IMR-90 (cell line): Measurements from ENCODE around the gene TMTC1. TPM values are rescaled to one million over a fixed set of nuclear protein-coding genes. Genes with fewer than 3 reads are reported as not detected.

Experiments
- CEBPB ChIP-seq: IDR thresholded peaks from 2 replicates; pipeline ENCODE4 v1.6.1; 2012; ENCODE audit warnings: low read depth, low read length, improper control_type of control experiment
- ELK1 ChIP-seq: fragments of 150-350 bp; IDR thresholded peaks from 2 replicates; pipeline ENCODE4 v1.6.1; 2016; ENCODE audit warnings: low read depth, mild to moderate bottlenecking, low read length, moderate library complexity, borderline replicate concordance
- MAFK ChIP-seq: IDR thresholded peaks from 2 replicates; pipeline ENCODE4 v1.6.1; 2012; ENCODE audit warnings: low read depth, low read length, improper control_type of control experiment
- polyA plus RNA-seq, 3 experiments: library from polyadenylated mRNA; depleted of rRNA; stranded (reverse); fragments of >200 nt; gene quantifications; 2 replicates each; pipeline ENCODE4 v1.2.3, GENCODE V29; 2012; ENCODE audit warnings: low replicate concordance in 1 of 3
- total RNA-seq: library from RNA; depleted of rRNA; stranded (reverse); fragments of >200 nt; gene quantifications from 2 replicates; pipeline ENCODE4 v1.2.3, GENCODE V29; 2012

The TMTC1 gene
- total and polyA plus RNA-seq, 2 of the 4 experiments (the other 2 are of a cell fraction) = 12.5 to 36.4 TPM

- TF ChIP-seq ELK1 (no peak), MAFK (peak; percentile 64), CEBPB (peak; percentile 90)
Measured at GRCh38 chr12:29782285-29782870, 1.4 kb downstream of the TMTC1 start (continued).
